HCT116 (cell line): Measurements from ENCODE around the gene ZBTB20. TPM values are rescaled to one million over a fixed set of nuclear protein-coding genes. Genes with fewer than 3 reads are reported as not detected.

ENCODE experiments used
- ATAC-seq: fragments of 200-7000 bp; cut with Tn5 transposase; 2 replicates; pipeline ENCODE4 v1.9.1; 2020; ENCODE audit warnings: mild to moderate bottlenecking, moderate library complexity
- BruUV-seq: library from RNA; stranded (reverse); fragments of 400-500 nt; replicated peaks from 2 replicates; lab custom pipeline; 2021; lab: Mats Ljungman, UMichigan
- CTCF ChIA-PET: fragments of 300-600 bp; sonication (Branson Sonifier 250); formaldehyde crosslinking; loops from one replicate; lab custom pipeline; 2021; ENCODE audit warnings: antibody characterized with exemption; lab: Charles Lee
- POLR2A ChIA-PET: fragments of 300-600, 350-600 bp; sonication (Branson Sonifier 250); formaldehyde crosslinking; loops from one replicate; lab custom pipeline; 2021; ENCODE audit warnings: antibody characterized with exemption; lab: Charles Lee
- RAD21 ChIA-PET, 2 experiments: fragments of 300-600 bp; sonication (Branson Sonifier 250); formaldehyde crosslinking; loops; one replicate each; lab custom pipeline; 2023; ENCODE audit warnings: low total read pairs in 2 of 2; ENCODE audit not compliant: uncharacterized antibody in 2 of 2, unreplicated experiment in 2 of 2, low non-redundant PET in 1 of 2; lab: Charles Lee
- DNase-seq: peaks from one replicate; pipeline ENCODE4 v3.0.0-alpha.2; 2010; ENCODE audit warnings: low read depth, low spot score
- H2AFZ ChIP-seq: fragments of 200-600 bp; shearing (Covaris generic), sonication (generic); 2 replicates; pipeline ENCODE4 v1.6.1; 2017; ENCODE audit warnings: low read depth, mixed run types, mixed read lengths, antibody characterized with exemption, low read length; ENCODE audit not compliant: poor library complexity, severe bottlenecking
- H3K27ac ChIP-seq: 2 replicates; pipeline ENCODE4 v1.5.1; 2012; ENCODE audit warnings: low read depth, low read length
- H3K27me3 ChIP-seq: fragments of 200-600 bp; sonication (generic); 2 replicates; pipeline ENCODE4 v1.6.1; 2016; ENCODE audit warnings: mixed run types, low read length, mixed read lengths; ENCODE audit not compliant: insufficient read depth
- H3K36me3 ChIP-seq, 2 experiments: fragments of 200-500 bp in 1 of 2; fragments of 200-600 bp in 1 of 2; sonication (Bioruptor generic) in 1 of 2; sonication (generic) in 1 of 2; 2 replicates each; pipeline versions ENCODE4 v1.5.1 to v1.6.1; 2014 to 2016; ENCODE audit warnings: low read length in 2 of 2, inconsistent platforms in 1 of 2, mixed read lengths in 1 of 2, mixed run types in 1 of 2; ENCODE audit not compliant: insufficient read depth in 2 of 2, control insufficient read depth in 1 of 2
- H3K4me1 ChIP-seq, 2 experiments: fragments of 200-600 bp in 1 of 2; sonication (generic) in 1 of 2; 2 replicates each; pipeline versions ENCODE4 v1.5.1 to v1.6.1; 2012 to 2017; ENCODE audit warnings: low read length in 2 of 2, inconsistent platforms in 1 of 2, mild to moderate bottlenecking in 1 of 2, mixed read lengths in 1 of 2, mixed run types in 1 of 2, moderate library complexity in 1 of 2; ENCODE audit not compliant: insufficient read depth in 2 of 2, control insufficient read depth in 1 of 2
- H3K4me2 ChIP-seq: fragments of 200-600 bp; sonication (generic); 2 replicates; pipeline ENCODE4 v1.6.1; 2017; ENCODE audit warnings: mixed run types, low read length, mixed read lengths
- H3K4me3 ChIP-seq, 2 experiments: fragments of 200-600 bp in 1 of 2; sonication (generic) in 1 of 2; replicated peaks in 1 of 2; 2 replicates each; pipeline ENCODE4 v1.5.1; 2011 to 2016; ENCODE audit warnings: low read length in 2 of 2, control low read depth in 1 of 2, low read depth in 1 of 2, mild to moderate bottlenecking in 1 of 2, mixed read lengths in 1 of 2, mixed run types in 1 of 2
- H3K79me2 ChIP-seq: fragments of 200-600 bp; sonication (generic); 2 replicates; pipeline ENCODE4 v1.6.1; 2017; ENCODE audit warnings: mild to moderate bottlenecking, mixed run types, low read length, moderate library complexity, mixed read lengths; ENCODE audit not compliant: insufficient read depth
- H3K9ac ChIP-seq: fragments of 200-600 bp; sonication (generic); 2 replicates; pipeline ENCODE4 v1.6.1; 2016; ENCODE audit warnings: low read length, mixed read lengths
- H3K9me2 ChIP-seq: fragments of 200-600 bp; sonication (generic), shearing (Covaris generic); 2 replicates; pipeline ENCODE4 v1.6.1; 2017; ENCODE audit warnings: mixed run types, mild to moderate bottlenecking, moderate library complexity; ENCODE audit not compliant: insufficient read depth
- H3K9me3 ChIP-seq, 2 experiments: fragments of 200-500 bp in 1 of 2; fragments of 200-600 bp in 1 of 2; sonication (Bioruptor generic) in 1 of 2; sonication (generic) in 1 of 2; 2 replicates each; pipeline ENCODE4 v1.6.1; 2014 to 2017; ENCODE audit warnings: low read length in 2 of 2, mixed read lengths in 2 of 2, inconsistent platforms in 1 of 2, low read depth in 1 of 2, mild to moderate bottlenecking in 1 of 2, mixed run types in 1 of 2, moderate library complexity in 1 of 2; ENCODE audit not compliant: control insufficient read depth in 1 of 2, insufficient read depth in 1 of 2
- H4K20me1 ChIP-seq: fragments of 200-600 bp; sonication (generic), shearing (Covaris generic); 2 replicates; pipeline ENCODE4 v1.6.1; 2017; ENCODE audit warnings: mixed run types, mild to moderate bottlenecking, moderate library complexity; ENCODE audit not compliant: insufficient read depth
- CBX3 ChIP-seq: IDR thresholded peaks from 2 replicates; pipeline ENCODE4 v1.6.1; 2012; ENCODE audit warnings: low read depth
- EGR1 ChIP-seq: IDR thresholded peaks from 2 replicates; pipeline ENCODE4 v1.6.1; 2012; ENCODE audit warnings: low read depth
- ELF1 ChIP-seq: IDR thresholded peaks from 2 replicates; pipeline ENCODE4 v1.6.1; 2012; ENCODE audit warnings: low read depth, borderline replicate concordance
- EZH2 ChIP-seq: fragments of 200-600 bp; sonication (generic); IDR thresholded peaks from 2 replicates; pipeline ENCODE4 v1.6.1; 2017; ENCODE audit warnings: antibody characterized with exemption, mixed run types
- EZH2phosphoT487 ChIP-seq: fragments of 200-600 bp; IDR thresholded peaks from 2 replicates; pipeline ENCODE4 v1.6.1; 2018; ENCODE audit warnings: antibody characterized with exemption, borderline replicate concordance
- FOSL1 ChIP-seq: IDR thresholded peaks from 2 replicates; pipeline ENCODE4 v1.6.1; 2012; ENCODE audit warnings: low read depth
- JUND ChIP-seq: IDR thresholded peaks from 2 replicates; pipeline ENCODE4 v1.6.1; 2012
- POLR2A ChIP-seq: IDR thresholded peaks from 2 replicates; pipeline ENCODE4 v1.7.0; 2011; ENCODE audit warnings: borderline replicate concordance; ENCODE audit not compliant: insufficient read depth, insufficient read length; ENCODE audit errors: extremely low read depth
- POLR2AphosphoS5 ChIP-seq: IDR thresholded peaks from 2 replicates; pipeline ENCODE4 v1.6.1; 2011; ENCODE audit warnings: mild to moderate bottlenecking, low read depth, low read length, moderate library complexity
- RAD21 ChIP-seq: IDR thresholded peaks from 2 replicates; pipeline ENCODE4 v1.6.1; 2012; ENCODE audit warnings: low read depth, mild to moderate bottlenecking
- SIN3A ChIP-seq: IDR thresholded peaks from 2 replicates; pipeline ENCODE4 v1.6.1; 2012; ENCODE audit warnings: low read depth
- SP1 ChIP-seq: IDR thresholded peaks from 2 replicates; pipeline ENCODE4 v1.6.1; 2012; ENCODE audit warnings: low read depth
- SRF ChIP-seq: IDR thresholded peaks from 2 replicates; pipeline ENCODE4 v1.6.1; 2012; ENCODE audit warnings: low read depth
- TCF7L2 ChIP-seq: IDR thresholded peaks from 2 replicates; pipeline ENCODE4 v1.7.0; 2011; ENCODE audit warnings: borderline replicate concordance, inconsistent platforms; ENCODE audit not compliant: insufficient read depth, insufficient read length; ENCODE audit errors: extremely low read depth
- YY1 ChIP-seq: IDR thresholded peaks from 2 replicates; pipeline ENCODE4 v1.6.1; 2011; ENCODE audit warnings: low read length, low read depth, moderate library complexity, mild to moderate bottlenecking; ENCODE audit not compliant: insufficient replicate concordance; ENCODE audit errors: extremely low read depth
- ZBTB33 ChIP-seq: IDR thresholded peaks from 2 replicates; pipeline ENCODE4 v1.6.1; 2011; ENCODE audit warnings: mild to moderate bottlenecking, low read length, moderate library complexity; ENCODE audit not compliant: insufficient replicate concordance; ENCODE audit errors: extremely low read depth
- ZFX ChIP-seq: fragments of 450-650 bp; IDR thresholded peaks from 2 replicates; pipeline ENCODE4 v1.6.1; 2017
- intact Hi-C: fragments of 100-400 bp; cut with micrococcal nuclease; formaldehyde crosslinking; loops from 2 replicates; pipeline ENCODE4 v1.10.0; 2022
- total RNA-seq: library from RNA; stranded (reverse); gene quantifications from one replicate; pipeline ENCODE4 v1.2.1, GENCODE V29; 2021; ENCODE audit not compliant: unreplicated experiment
- TF ChIP-seq, protein P1 (sequence below): IDR thresholded peaks from 2 replicates; pipeline ENCODE4 v1.6.1; 2012
- TF ChIP-seq, protein P2 (sequence below): IDR thresholded peaks from 2 replicates; pipeline ENCODE4 v1.6.1; 2012

ZBTB20 gene
- total RNA-seq, 1 experiment from 2014 or later: 42.1 TPM

- Histone ChIP-seq H3K27me3 (no peaks in the 10 kb centered on the region), H4K20me1 (no peaks in the 10 kb centered on the region), H3K9me3 (no peaks in the 10 kb centered on the region), H3K27ac (no peak overlapping the region), H2AFZ (no peak overlapping the region), H3K36me3 (no peaks in the 10 kb centered on the region), H3K9ac (no peak overlapping the region), H3K79me2 (no peaks in the 10 kb centered on the region), H3K4me3 (no peak overlapping the region), H3K4me2 (no peak overlapping the region), H3K4me1 (no peaks in the 10 kb centered on the region), H3K9me2 (no peaks in the 10 kb centered on the region)
- no peak for DNase-seq
- ATAC-seq: no peak
- RAD21 ChIA-PET: no interaction called here
- TF ChIP-seq RAD21: no peak
- no peak for TF ChIP-seq SIN3A
- TF ChIP-seq CBX3: no peak
- TF ChIP-seq ZFX: no peak
- TF ChIP-seq SP1: no peak
- TF ChIP-seq, protein P1, sequence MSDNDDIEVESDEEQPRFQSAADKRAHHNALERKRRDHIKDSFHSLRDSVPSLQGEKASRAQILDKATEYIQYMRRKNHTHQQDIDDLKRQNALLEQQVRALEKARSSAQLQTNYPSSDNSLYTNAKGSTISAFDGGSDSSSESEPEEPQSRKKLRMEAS: no peak
- no peak for TF ChIP-seq JUND
- TF ChIP-seq EGR1: no peak
- TF ChIP-seq TCF7L2: no peak
- TF ChIP-seq EZH2phosphoT487: no peak
- no peak for TF ChIP-seq SRF
- TF ChIP-seq, protein P2, sequence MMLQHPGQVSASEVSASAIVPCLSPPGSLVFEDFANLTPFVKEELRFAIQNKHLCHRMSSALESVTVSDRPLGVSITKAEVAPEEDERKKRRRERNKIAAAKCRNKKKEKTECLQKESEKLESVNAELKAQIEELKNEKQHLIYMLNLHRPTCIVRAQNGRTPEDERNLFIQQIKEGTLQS: no peak
- TF ChIP-seq EZH2: no peak
- POLR2A ChIA-PET: no interaction called here
- no TSS peak for BruUV-seq
- intact Hi-C loops: no loop called here
- CTCF ChIA-PET: no interaction called here
Observed at GRCh38 chr3:114973536-114973935, 173.6 kb downstream of the ZBTB20 start.

DNA sequence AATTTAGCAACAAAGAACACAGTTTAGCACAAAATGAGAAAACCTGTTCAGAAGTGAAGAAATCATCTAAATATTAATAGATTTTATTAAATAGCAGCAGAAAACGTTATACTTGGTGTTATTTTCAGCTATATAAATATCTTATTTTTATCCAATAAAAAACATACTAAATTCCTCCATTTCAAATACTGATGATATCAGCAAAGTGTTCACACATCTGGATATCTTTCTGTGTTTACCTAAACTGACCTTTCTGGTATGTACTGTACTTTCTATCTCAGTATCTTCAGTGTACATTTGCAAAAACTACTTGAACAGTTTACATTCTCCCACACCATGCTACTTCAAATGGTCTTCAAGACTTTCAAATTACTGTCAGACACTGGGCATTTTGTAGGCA is 179.9 kb downstream of the ZBTB20 start:
- intact Hi-C loops: no loop called here
- TF ChIP-seq SRF (no peak), TCF7L2 (no peak), ZBTB33 (no peak), POLR2A (no peak), FOSL1 (no peak), RAD21 (no peak), YY1 (no peak), CBX3 (no peak), EZH2phosphoT487 (no peak), ELF1 (no peak), EGR1 (no peak), JUND (no peak), SP1 (no peak), POLR2AphosphoS5 (no peak), EZH2 (no peak)
- TF ChIP-seq, protein P2: no peak
- TF ChIP-seq, protein P1: no peak

More for the DNA sequence above, 179.9 kb downstream of the ZBTB20 start:
- Histone ChIP-seq H3K27me3 (no peaks in the 10 kb centered on the region), H3K9me3 (no peaks in the 10 kb centered on the region), H3K36me3 (no peaks in the 10 kb centered on the region), H4K20me1 (no peaks in the 10 kb centered on the region), H3K9ac (no peak overlapping the region), H3K4me3 (no peak overlapping the region), H3K4me2 (no peak overlapping the region), H3K79me2 (no peaks in the 10 kb centered on the region), H2AFZ (no peak overlapping the region), H3K9me2 (no peaks in the 10 kb centered on the region), H3K4me1 (no peaks in the 10 kb centered on the region), H3K27ac (no peak overlapping the region)
- DNase-seq (no peak), ATAC-seq (no peak)
- CTCF ChIA-PET: no interaction called here
- RAD21 ChIA-PET: no interaction called here
- no TSS peak for BruUV-seq
- POLR2A ChIA-PET: no interaction called here
